Activated CD8-positive, alpha-beta T cell treated with anti-CD3 and anti-CD28 coated beads, Interleukin-2, amount 10 ng/mL, durations not matched to agents 7 days and 5 days (primary cell): ENCODE data around the gene KRT9. TPM values are rescaled to one million over a fixed set of nuclear protein-coding genes. Genes with fewer than 3 reads are reported as not detected.
"Not testable (repeated sequence)": the region's sequence is repeated elsewhere in the genome, so short reads cannot be mapped to it uniquely, and the experiment has no call there.

Experiments used
- ATAC-seq: fragments of 150-1000 bp; cut with Tn5 transposase; one replicate; pipeline ENCODE4 v1.10.0; 2021; ENCODE audit warnings: moderate library complexity
- CTCF ChIA-PET: fragments of 350-600 bp; sonication (Branson Sonifier 250); formaldehyde crosslinking; loops from one replicate; lab custom pipeline; 2021; ENCODE audit warnings: antibody characterized with exemption; lab: Charles Lee
- POLR2A ChIA-PET: fragments of 350-600 bp; sonication (Branson Sonifier 250); formaldehyde crosslinking; loops from one replicate; lab custom pipeline; 2021; ENCODE audit warnings: antibody characterized with exemption; lab: Charles Lee
- DNase-seq: peaks from one replicate; pipeline ENCODE4 v3.0.0-alpha.2; 2020
- H3K27ac Mint-ChIP-seq: one replicate; pipeline ENCODE4 v1.8.0; 2021; ENCODE audit warnings: mild to moderate bottlenecking, mixed read lengths
- H3K27me3 Mint-ChIP-seq: one replicate; pipeline ENCODE4 v1.8.0; 2021; ENCODE audit warnings: low read depth, mixed read lengths
- H3K36me3 Mint-ChIP-seq: one replicate; pipeline ENCODE4 v1.8.0; 2021; ENCODE audit warnings: low read depth, mixed read lengths
- H3K4me1 Mint-ChIP-seq: one replicate; pipeline ENCODE4 v1.8.0; 2021; ENCODE audit warnings: low read depth, mixed read lengths
- H3K4me3 Mint-ChIP-seq: one replicate; pipeline ENCODE4 v1.8.0; 2021; ENCODE audit warnings: mild to moderate bottlenecking, mixed read lengths
- H3K9me3 Mint-ChIP-seq: one replicate; pipeline ENCODE4 v1.8.0; 2022; ENCODE audit warnings: mixed read lengths; ENCODE audit not compliant: insufficient read depth
- total RNA-seq, 2 experiments: library from RNA; stranded (reverse); gene quantifications; one replicate each; pipeline ENCODE4 v1.2.3, GENCODE V29; 2021

The KRT9 gene
- total RNA-seq, 2 experiments from 2014 or later, result not detected

DNA sequence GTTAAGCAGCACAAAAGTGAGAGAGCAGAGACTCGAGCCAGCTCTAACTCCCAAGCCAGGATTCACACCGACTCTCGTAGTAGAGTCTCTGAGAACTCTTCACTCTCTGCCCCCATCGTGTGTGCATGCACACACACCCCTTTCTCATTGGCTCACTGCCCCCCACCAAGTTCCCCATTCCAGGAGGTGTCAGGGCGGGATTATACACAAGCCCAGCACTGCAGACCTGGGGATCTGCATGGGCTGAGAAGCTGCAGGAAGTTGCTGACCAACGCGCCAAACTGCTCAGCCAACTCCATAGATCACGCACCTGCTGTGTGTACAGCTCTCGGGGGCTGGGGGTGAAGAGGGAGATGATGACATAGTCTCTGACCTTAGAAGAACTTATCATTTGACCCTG is 42.9 kb upstream of the KRT9 start:
- H3K9me3 Mint-ChIP-seq, H3K27me3 Mint-ChIP-seq, H3K4me3 Mint-ChIP-seq, H3K27ac Mint-ChIP-seq, DNase-seq, CTCF ChIA-PET, ATAC-seq, POLR2A ChIA-PET, H3K36me3 Mint-ChIP-seq, H3K4me1 Mint-ChIP-seq: not testable (repeated sequence)

DNA sequence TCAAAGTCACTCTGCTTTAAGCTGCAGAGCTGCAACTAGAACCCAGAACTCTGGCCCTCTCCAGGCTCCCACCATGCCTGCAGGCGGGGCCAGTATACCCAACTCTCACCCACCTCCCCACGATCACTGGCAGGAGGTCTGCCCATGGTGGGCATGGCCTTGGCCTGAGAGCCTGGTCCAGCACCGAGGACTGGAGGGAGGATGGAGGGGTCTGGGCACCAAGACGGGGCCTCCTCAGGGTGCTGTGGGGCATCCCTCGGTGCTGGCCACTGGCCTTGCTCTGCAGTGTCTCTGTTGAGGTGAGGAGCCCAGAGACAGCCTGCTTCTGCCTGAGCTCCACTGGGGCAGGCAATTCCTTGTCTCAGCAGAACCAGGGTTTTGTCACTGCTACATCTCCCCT is 42.2 kb upstream of the KRT9 start:
- POLR2A ChIA-PET, result no interaction called here
- Mint-ChIP-seq H3K4me1 (no peaks in the 10 kb centered on the region), H3K36me3 (no peaks in the 10 kb centered on the region), H3K4me3 (no peak overlapping the region), H3K27me3 (peaks cover 7% of the 10 kb centered on the region), H3K27ac (no peak overlapping the region), H3K9me3 (no peaks in the 10 kb centered on the region)
- DNase-seq (no peak), ATAC-seq (no peak)
- CTCF ChIA-PET, result interaction anchor here (1.2 kb wide), 1 partner anchor 65 kb away, joined by 3 read pairs; no protein-coding TSS in a partner anchor

DNA sequence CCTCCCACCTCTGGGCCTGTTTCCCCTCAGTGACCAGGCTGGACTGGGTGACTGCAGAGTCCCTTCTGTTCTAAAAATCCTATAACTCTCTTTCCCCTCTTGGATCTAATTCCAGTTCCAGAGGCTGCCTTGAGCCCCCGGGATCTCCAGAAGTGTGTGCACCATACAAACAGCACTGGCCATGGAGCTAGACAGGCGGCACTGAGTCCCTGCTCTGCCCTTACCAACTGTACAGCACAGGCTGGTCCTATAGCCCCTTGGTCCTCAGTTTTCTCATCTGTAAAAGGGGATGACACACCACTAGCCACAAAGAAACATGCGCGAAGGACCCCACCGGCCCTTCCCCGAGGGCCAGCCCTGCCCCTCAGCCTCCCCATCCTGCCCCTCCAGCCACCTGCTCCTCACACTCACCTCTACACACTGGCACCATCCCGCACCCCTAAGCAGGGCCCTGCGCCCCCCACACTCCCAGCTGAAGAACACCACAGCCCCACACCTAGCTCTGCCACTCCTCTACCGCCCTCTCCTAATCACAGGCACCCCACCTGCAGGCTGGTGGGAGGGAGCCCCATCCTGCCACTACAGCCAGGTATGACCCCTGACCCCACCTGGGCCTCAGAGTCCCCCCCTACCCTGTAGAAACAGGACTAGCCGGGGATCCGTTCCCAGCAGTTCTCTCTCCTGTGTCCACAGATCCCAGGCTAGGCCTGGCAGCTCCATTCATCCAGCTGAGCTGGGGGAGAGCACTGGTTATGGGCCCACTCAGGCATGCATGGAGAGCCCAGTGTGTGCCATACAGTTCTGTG is 41.6 kb upstream of the KRT9 start:
- Mint-ChIP-seq H3K36me3 (no peaks in the 10 kb centered on the region), H3K27me3 (peaks cover 12% of the 10 kb centered on the region), H3K9me3 (no peaks in the 10 kb centered on the region), H3K27ac (no peak overlapping the region), H3K4me3 (no peak overlapping the region), H3K4me1 (no peaks in the 10 kb centered on the region)
- DNase-seq, result no peak
- ChIA-PET POLR2A (no interaction called here), CTCF (interaction anchor here (1.2 kb wide), 1 partner anchor 65 kb away, joined by 3 read pairs; no protein-coding TSS in a partner anchor)
- no peak for ATAC-seq

DNA sequence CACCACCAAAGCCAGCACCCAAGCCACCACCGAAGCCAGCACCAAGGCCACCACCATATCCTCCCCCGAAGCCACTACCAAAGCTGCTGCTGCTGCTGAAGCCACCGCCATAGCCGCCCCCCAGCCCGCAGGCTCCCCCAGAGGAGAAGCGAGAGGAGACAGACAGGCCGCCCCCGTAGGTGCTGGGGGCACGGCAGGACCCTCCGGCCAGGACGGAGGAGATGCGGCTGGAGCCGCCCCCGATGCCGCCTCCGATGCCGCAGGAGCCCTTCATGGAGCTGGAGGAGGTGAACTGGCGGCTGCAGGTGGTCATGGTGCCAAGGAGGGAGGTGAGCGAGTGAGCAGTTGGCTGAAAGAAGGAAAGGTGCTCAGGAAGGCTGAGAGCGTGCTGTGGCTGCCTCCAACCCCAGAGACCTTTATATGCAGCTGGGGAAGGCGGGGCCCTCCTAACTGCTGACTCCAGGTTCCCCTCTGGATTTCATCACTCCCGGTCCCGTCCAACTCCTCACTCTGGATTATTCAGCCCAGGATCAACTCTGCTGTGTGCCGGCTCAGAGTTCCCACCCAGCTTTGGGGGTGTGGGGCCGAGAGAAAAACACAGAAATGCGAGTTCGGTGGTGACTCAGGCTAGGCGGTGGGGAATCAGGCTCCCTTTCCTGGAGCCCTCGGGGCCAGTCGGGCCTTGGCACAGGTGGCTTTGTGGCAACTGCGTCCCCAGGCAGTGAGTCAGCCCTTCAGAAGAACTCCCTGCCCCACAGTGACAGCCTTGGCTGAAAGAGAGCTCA is 40.7 kb upstream of the KRT9 start, which contains the start of gene KRT16:
Gene KRT16, minus strand, starts transcription at position 392 of the 785 bp plus-strand sequence. Its CDS starts 79 bp downstream, at position 313.
- H3K36me3 Mint-ChIP-seq, H3K27ac Mint-ChIP-seq, ATAC-seq, DNase-seq, H3K4me3 Mint-ChIP-seq, H3K9me3 Mint-ChIP-seq, H3K4me1 Mint-ChIP-seq, POLR2A ChIA-PET: not testable (repeated sequence)
- CTCF ChIA-PET, result interaction anchor here (1.2 kb wide), 1 partner anchor 64 kb away, joined by 3 read pairs; no protein-coding TSS in a partner anchor
- peaks cover 14% of the 10 kb centered on the region for H3K27me3 Mint-ChIP-seq

DNA sequence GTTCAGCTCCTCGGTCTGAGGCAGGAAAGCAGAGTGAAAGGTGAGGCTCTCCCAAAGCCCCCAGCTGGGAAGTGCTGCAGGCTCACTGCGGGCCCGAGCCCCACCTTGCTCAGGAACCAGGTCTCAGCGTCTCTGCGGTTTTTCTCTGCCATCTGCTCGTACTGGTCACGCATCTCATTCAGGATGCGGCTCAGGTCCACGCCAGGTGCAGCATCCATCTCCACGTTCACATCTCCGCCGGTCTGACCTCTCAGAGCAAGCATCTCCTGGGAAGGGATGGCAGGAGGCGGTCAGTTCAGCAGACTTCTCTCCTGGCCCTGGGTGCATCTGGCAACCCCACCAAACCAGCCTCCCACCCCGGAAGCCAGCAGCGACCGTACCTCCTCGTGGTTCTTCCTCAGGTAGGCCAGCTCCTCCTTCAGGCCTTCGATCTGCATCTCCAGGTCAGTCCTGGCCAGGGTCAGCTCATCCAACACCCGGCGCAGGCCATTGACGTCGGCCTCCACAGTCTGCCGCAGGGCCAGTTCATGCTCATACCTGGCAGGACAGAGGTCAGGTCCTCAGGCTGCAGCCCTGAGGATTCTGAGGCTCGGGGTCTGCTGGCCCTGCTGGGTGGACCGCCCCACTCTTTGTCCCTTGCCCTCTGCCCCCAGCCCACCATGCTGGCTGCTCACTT is 39.2 kb upstream of the KRT9 start:
- no peaks in the 10 kb centered on the region for H3K4me1 Mint-ChIP-seq
- H3K4me3 Mint-ChIP-seq, result no peak overlapping the region
- no peak for DNase-seq
- H3K9me3 Mint-ChIP-seq, result peaks cover 14% of the 10 kb centered on the region
- no peak for ATAC-seq
- H3K36me3 Mint-ChIP-seq, result peaks cover 2% of the 10 kb centered on the region
- POLR2A ChIA-PET, result interaction anchor here (0.6 kb wide), 1 partner anchor 715 kb away, joined by 3 read pairs; no protein-coding TSS in a partner anchor
- peaks cover 19% of the 10 kb centered on the region for H3K27me3 Mint-ChIP-seq
- CTCF ChIA-PET, result no interaction called here
- H3K27ac Mint-ChIP-seq, result no peak overlapping the region

DNA sequence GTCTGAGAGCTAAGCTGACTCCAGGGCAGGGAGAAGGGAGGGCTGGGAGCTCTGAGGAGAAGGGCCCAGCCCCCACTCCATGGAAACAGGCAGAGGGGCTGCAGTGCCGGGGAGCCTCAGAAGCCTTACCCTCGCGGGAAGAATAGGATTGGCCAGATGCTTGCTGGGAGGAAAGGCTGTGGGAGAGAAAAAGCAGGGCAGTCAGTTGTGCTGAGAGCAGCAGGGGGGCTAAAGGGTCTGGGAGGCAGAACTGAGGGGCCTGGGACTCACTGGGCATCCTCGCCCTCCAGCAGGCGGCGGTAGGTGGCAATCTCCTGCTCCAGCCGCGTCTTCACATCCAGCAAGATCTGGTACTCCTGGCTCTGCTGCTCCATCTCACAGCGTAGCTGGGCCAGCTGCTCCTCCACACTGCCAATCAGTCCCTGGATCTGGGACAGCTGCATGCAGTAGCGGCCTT is 38.2 kb upstream of the KRT9 start:
- H3K36me3 Mint-ChIP-seq, result not testable (repeated sequence)
- CTCF ChIA-PET, result interaction anchor here (1.0 to 1.8 kb wide), 2 partner anchors 31 to 53 kb away, joined by 4 to 6 read pairs; no protein-coding TSS in a partner anchor

DNA sequence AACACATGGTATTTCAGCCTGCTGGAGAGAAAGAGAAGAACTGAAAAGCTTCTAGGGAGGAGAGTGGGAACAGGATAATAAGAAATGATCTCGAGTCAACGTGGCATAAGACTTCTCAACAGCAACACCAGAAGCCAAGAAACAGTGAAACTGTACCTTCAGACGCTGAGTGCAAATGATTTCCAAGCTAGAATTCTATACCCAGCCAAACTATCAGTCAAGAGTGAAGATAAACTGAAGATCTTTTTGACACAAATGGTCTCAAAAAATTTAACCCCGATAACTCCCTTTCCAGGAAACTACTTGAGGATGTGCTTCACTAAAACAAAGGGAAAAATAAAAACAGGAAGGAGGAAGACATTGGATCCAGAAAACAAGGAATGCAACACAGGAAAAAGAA is 35.1 kb upstream of the KRT9 start:
- Mint-ChIP-seq H3K9me3 (peaks cover 18% of the 10 kb centered on the region), H3K27me3 (peaks cover 19% of the 10 kb centered on the region)
- H3K4me3 Mint-ChIP-seq, DNase-seq, H3K4me1 Mint-ChIP-seq, POLR2A ChIA-PET, ATAC-seq, H3K36me3 Mint-ChIP-seq, H3K27ac Mint-ChIP-seq: not testable (repeated sequence)
- CTCF ChIA-PET, result interaction anchor here (1.4 kb wide), 2 partner anchors 41 to 56 kb away, joined by 5 to 8 read pairs; no protein-coding TSS in a partner anchor

More for the DNA sequence above, 38.2 kb upstream of the KRT9 start:
- H3K4me1 Mint-ChIP-seq, H3K4me3 Mint-ChIP-seq, POLR2A ChIA-PET, DNase-seq, ATAC-seq, H3K27ac Mint-ChIP-seq: not testable (repeated sequence)
- Mint-ChIP-seq H3K27me3 (peaks cover 19% of the 10 kb centered on the region), H3K9me3 (peaks cover 18% of the 10 kb centered on the region)

DNA sequence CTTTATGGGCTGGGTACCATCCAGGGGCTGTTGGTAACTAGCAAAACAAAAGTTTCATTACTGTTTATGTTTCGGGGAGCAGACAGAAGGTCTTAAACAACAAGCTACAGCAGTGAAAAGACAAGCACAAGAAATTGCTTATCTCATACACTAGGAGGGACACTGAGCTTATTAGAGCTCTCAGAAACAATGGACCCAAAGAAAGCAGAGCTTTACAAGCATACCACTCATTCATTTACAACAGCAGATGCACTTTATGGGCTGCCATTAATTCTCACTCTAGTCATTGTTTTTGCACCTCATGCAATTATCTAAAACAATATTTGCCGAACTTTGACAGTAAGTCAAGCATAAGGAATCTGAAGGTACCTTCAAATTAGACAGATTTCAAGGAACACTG is 30.7 kb upstream of the KRT9 start:
- ATAC-seq, result no peak
- no peak for DNase-seq
- CTCF ChIA-PET, result interaction anchor here (1.0 to 1.2 kb wide), 3 partner anchors 23 to 65 kb away, joined by 3 to 5 read pairs (median 3); no protein-coding TSS in a partner anchor
- H3K27ac Mint-ChIP-seq, result no peak overlapping the region
- H3K4me3 Mint-ChIP-seq, result no peak overlapping the region
- H3K4me1 Mint-ChIP-seq, result no peaks in the 10 kb centered on the region
- POLR2A ChIA-PET, result no interaction called here
- H3K9me3 Mint-ChIP-seq, result peaks cover 16% of the 10 kb centered on the region
- H3K36me3 Mint-ChIP-seq, result peaks cover 4% of the 10 kb centered on the region
- peaks cover 5% of the 10 kb centered on the region for H3K27me3 Mint-ChIP-seq

DNA sequence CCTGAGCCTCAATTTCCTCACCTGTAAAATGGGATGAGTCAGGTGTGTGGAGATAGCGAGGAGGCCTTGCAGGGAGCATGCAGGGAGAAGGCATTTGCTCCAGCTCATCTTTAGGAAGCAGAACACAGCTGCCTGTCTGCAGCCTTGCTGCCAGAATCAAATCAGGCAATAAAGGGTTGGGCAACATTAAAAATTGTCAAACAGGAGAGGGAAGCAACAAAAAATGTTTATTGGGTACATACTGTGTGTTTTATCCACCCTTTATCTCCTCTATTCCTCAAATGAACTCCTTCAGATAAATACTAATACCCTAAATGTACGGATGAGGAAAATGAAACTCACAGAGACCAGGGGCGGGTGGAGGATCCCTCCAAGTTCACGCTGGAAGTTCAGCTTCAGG is 28.5 kb upstream of the KRT9 start:
- CTCF ChIA-PET, result interaction anchor here (1.4 kb wide), 1 partner anchor 49 kb away, joined by 3 read pairs; no protein-coding TSS in a partner anchor
- Mint-ChIP-seq H3K4me3 (no peak overlapping the region), H3K4me1 (no peaks in the 10 kb centered on the region), H3K27ac (no peak overlapping the region), H3K9me3 (no peaks in the 10 kb centered on the region), H3K36me3 (no peaks in the 10 kb centered on the region), H3K27me3 (no peaks in the 10 kb centered on the region)
- POLR2A ChIA-PET, result interaction anchor here (0.6 kb wide), 1 partner anchor 9 kb away, joined by 3 read pairs; no protein-coding TSS in a partner anchor
- ATAC-seq (no peak), DNase-seq (no peak)

DNA sequence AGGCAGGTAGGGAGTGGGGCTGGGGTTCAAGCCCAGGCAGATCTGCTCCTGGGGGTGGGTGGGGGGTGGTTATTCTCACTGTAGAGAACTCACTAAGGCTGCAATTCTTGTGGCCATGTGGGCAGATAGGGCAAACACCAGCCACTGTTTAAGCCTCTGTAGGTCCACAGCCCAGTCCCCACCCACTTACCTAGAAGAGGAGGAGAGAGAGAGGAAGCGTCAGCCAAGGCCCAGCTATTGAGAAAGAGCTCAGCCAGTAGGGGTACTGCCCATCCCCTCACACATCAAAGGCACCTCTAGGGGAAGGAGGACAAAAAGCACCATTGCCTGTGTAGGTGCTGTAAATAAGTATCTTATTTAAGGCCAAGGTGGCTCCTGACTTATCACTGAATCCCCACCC is 27.8 kb upstream of the KRT9 start:
- H3K27me3 Mint-ChIP-seq, result no peaks in the 10 kb centered on the region
- no peak overlapping the region for H3K4me3 Mint-ChIP-seq
- CTCF ChIA-PET, result interaction anchor here (1.4 kb wide), 1 partner anchor 49 kb away, joined by 3 read pairs; no protein-coding TSS in a partner anchor
- no peaks in the 10 kb centered on the region for H3K36me3 Mint-ChIP-seq
- H3K9me3 Mint-ChIP-seq, result no peaks in the 10 kb centered on the region
- no peaks in the 10 kb centered on the region for H3K4me1 Mint-ChIP-seq
- ATAC-seq, result no peak
- no peak overlapping the region for H3K27ac Mint-ChIP-seq
- POLR2A ChIA-PET, result interaction anchor here (0.6 kb wide), 1 partner anchor 10 kb away, joined by 3 read pairs; no protein-coding TSS in a partner anchor
- DNase-seq, result no peak

DNA sequence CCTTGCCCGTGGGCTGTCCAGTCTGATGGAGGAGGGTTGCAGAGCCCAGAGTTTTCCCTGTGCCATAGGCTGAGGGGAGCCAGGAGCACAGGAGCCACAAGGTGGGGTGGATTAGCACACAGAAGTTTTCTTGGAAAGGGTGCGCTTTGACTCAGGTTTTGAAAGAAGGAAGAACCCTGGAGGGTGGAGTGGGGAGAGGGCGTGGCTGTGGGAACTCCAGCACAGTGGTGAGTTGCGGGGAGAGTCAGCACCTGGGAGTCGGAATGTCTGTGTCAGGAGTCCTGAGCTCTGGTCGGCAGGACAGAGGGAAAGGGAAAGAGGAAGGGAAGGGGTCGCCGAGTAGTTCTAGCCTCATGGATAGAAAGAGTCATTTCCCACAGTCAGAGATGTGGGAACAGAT is 23.7 kb upstream of the KRT9 start:
- CTCF ChIA-PET, result interaction anchor here (2.5 kb wide), 1 partner anchor 54 kb away, joined by 6 read pairs; no protein-coding TSS in a partner anchor
- DNase-seq, result no peak

More for the DNA sequence above, 23.7 kb upstream of the KRT9 start:
- no peak overlapping the region for H3K4me3 Mint-ChIP-seq
- no peaks in the 10 kb centered on the region for H3K36me3 Mint-ChIP-seq
- no peak for ATAC-seq
- POLR2A ChIA-PET, result no interaction called here
- H3K27me3 Mint-ChIP-seq, result no peaks in the 10 kb centered on the region
- no peak overlapping the region for H3K27ac Mint-ChIP-seq
- no peaks in the 10 kb centered on the region for H3K9me3 Mint-ChIP-seq
- no peaks in the 10 kb centered on the region for H3K4me1 Mint-ChIP-seq
